ENCODE data around the gene ZNF592. TPM values are rescaled to one million over a fixed set of nuclear protein-coding genes. Genes with fewer than 3 reads are reported as not detected.

Gene ZNF592
- total and polyA plus RNA-seq, 2 donors (not counting 3 experiments of a cell fraction or from before 2014, with no cell fraction given), result 12.3 to 21.1 TPM

DNA sequence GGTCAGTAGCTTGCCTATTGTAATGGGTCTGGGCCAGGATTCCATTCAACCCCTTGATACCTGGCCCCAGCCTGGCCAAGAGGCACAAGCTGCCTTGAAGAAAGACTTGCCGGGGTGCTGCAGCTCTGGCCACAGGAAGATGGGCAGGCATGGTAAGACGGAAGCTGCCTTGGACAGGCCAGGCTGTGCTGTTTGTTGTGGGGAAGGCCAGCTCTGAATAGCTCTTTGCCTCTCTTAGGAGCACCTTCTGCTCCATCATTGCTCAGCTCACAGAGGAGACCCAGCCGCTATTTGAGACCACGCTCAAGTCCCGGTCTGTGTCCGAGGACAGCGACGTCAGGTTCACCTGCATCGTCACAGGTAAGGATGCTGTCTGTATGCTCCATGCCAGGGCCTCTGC is 78.9 kb downstream of the ZNF592 start:
- POLR2A ChIA-PET, result no interaction called here
- no peaks in the 10 kb centered on the region for H4K20me1 ChIP-seq (replicated peaks; ENCODE audit: control insufficient read depth, extremely low read depth, insufficient read depth, low read length)
- H3K27ac ChIP-seq (ENCODE audit: insufficient read depth, low read depth, low read length), result no peak overlapping the region
- no peak for DNase-seq (ENCODE audit: low read depth, low spot score)
- no peaks in the 10 kb centered on the region for H3K4me1 ChIP-seq (ENCODE audit: control insufficient read depth, extremely low read depth, insufficient read depth, low read length)
- peaks cover 0 to 8% of the 10 kb centered on the region in 2 experiments for H3K36me3 ChIP-seq (ENCODE audit: control insufficient read depth in 2 of 2, extremely low read depth in 1 of 2, insufficient read depth in 2 of 2, low read length in 2 of 2)
- H3K9me3 ChIP-seq (replicated peaks; ENCODE audit: control insufficient read depth, insufficient read depth, low read length), result no peaks in the 10 kb centered on the region
- FAIRE-seq, result no peak
- no peak overlapping the region for H2AFZ ChIP-seq (ENCODE audit: low read depth, low read length)
- H3K27me3 ChIP-seq (ENCODE audit: control insufficient read depth in 2 of 2, insufficient read depth in 2 of 2, low read length in 2 of 2), result no peaks in the 10 kb centered on the region
- no peak overlapping the region for H3K9ac ChIP-seq (replicated peaks; ENCODE audit: extremely low read depth, insufficient read depth, low read length)
- intact Hi-C loops (cut with micrococcal nuclease), result no loop called here
- no peak overlapping the region for H3K4me2 ChIP-seq (ENCODE audit: insufficient read depth, low read length)
- TF ChIP-seq MYC (IDR thresholded peaks at IDR 0.05; ENCODE audit: low read depth, low read length) (no peak), EZH2 (IDR thresholded peaks at IDR 0.05; ENCODE audit: borderline replicate concordance, low read depth, low read length, severe bottlenecking) (no peak), JUN (IDR thresholded peaks at IDR 0.05; ENCODE audit: borderline replicate concordance, insufficient read depth, insufficient read length, low read depth) (no peak), FOS (IDR thresholded peaks at IDR 0.05; ENCODE audit: borderline replicate concordance, insufficient read depth, low read length) (no peak), POLR2A (IDR thresholded peaks at IDR 0.05; ENCODE audit: low read depth, low read length) (no peak), GATA2 (IDR thresholded peaks at IDR 0.05; ENCODE audit: insufficient read depth, insufficient read length, low read depth, low read length) (no peak), POLR2AphosphoS5 (IDR thresholded peaks at IDR 0.05; ENCODE audit: insufficient read depth, low read depth, low read length) (no peak)
- TF ChIP-seq, protein P1, sequence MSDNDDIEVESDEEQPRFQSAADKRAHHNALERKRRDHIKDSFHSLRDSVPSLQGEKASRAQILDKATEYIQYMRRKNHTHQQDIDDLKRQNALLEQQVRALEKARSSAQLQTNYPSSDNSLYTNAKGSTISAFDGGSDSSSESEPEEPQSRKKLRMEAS (IDR thresholded peaks at IDR 0.05; ENCODE audit: insufficient read depth, insufficient read length), result no peak
- TF ChIP-seq, protein P2, sequence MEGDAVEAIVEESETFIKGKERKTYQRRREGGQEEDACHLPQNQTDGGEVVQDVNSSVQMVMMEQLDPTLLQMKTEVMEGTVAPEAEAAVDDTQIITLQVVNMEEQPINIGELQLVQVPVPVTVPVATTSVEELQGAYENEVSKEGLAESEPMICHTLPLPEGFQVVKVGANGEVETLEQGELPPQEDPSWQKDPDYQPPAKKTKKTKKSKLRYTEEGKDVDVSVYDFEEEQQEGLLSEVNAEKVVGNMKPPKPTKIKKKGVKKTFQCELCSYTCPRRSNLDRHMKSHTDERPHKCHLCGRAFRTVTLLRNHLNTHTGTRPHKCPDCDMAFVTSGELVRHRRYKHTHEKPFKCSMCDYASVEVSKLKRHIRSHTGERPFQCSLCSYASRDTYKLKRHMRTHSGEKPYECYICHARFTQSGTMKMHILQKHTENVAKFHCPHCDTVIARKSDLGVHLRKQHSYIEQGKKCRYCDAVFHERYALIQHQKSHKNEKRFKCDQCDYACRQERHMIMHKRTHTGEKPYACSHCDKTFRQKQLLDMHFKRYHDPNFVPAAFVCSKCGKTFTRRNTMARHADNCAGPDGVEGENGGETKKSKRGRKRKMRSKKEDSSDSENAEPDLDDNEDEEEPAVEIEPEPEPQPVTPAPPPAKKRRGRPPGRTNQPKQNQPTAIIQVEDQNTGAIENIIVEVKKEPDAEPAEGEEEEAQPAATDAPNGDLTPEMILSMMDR (IDR thresholded peaks at IDR 0.05; ENCODE audit: extremely low read depth in 1 of 2, insufficient read depth in 1 of 2, low read depth in 1 of 2, low read length in 2 of 2), result no peak
- no TSS peak for BruUV-seq (replicated peaks)
- H3K4me3 ChIP-seq (replicated peaks in 1 of 3; ENCODE audit: insufficient read depth in 1 of 3, low read depth in 1 of 3, low read length in 3 of 3), result no peak overlapping the region
- H3K79me2 ChIP-seq (ENCODE audit: control insufficient read depth, insufficient read depth, low read length), result no peaks in the 10 kb centered on the region
- dilution Hi-C loops (cut with MboI; ENCODE audit: extremely low pct_ligation_motif_present, low sequenced_read_pairs), result loop anchor here (25.0 kb wide), 1 partner anchor 135 kb away; no protein-coding TSS in a partner anchor
- CTCF ChIA-PET, result no interaction called here
- no peaks in the 10 kb centered on the region for H3K9me1 ChIP-seq (replicated peaks; ENCODE audit: control insufficient read depth, extremely low read depth, insufficient read depth, low read length)
